Common myeloid progenitor, CD34-positive (primary cell): ENCODE measurements around the gene CHRNG.

Source experiments
- CTCF ChIA-PET: fragments of 350-600 bp; sonication (Branson Sonifier 250); formaldehyde crosslinking; loops from one replicate; lab custom pipeline; 2021; ENCODE audit warnings: antibody characterized with exemption; lab: Charles Lee
- POLR2A ChIA-PET: fragments of 350-600 bp; sonication (Branson Sonifier 250); formaldehyde crosslinking; loops from one replicate; lab custom pipeline; 2021; ENCODE audit warnings: antibody characterized with exemption; lab: Charles Lee
- DNase-seq, 3 donors: peaks; one replicate each; pipeline versions ENCODE4 v3.0.0 to v3.0.0-alpha.2; 2013
- H3K27ac ChIP-seq, 2 experiments: 1 replicate in 1 of 2; 2 replicates in 1 of 2; pipeline ENCODE4 v1.7.0; 2013; ENCODE audit warnings: inconsistent platforms in 2 of 2, low read length in 2 of 2, mild to moderate bottlenecking in 2 of 2, low read depth in 1 of 2, moderate library complexity in 1 of 2; ENCODE audit not compliant: severe bottlenecking in 2 of 2, insufficient read depth in 1 of 2, poor library complexity in 1 of 2
- H3K27me3 ChIP-seq, 5 experiments: replicated peaks in 2 of 5; 1 replicate in 3 of 5; 2 replicates in 2 of 5; pipeline versions ENCODE4 v1.6.1 to v1.7.0; 2013; ENCODE audit warnings: low read length in 4 of 5, mild to moderate bottlenecking in 2 of 5, moderate library complexity in 2 of 5, inconsistent platforms in 1 of 5; ENCODE audit not compliant: insufficient read depth in 5 of 5, control insufficient read depth in 4 of 5
- H3K36me3 ChIP-seq, 4 experiments: 1 replicate in 2 of 4; 2 replicates in 2 of 4; pipeline versions ENCODE4 v1.6.1 to v1.7.0; 2013; ENCODE audit warnings: low read length in 3 of 4, control low read depth in 1 of 4, mild to moderate bottlenecking in 1 of 4; ENCODE audit not compliant: control insufficient read depth in 4 of 4, insufficient read depth in 4 of 4
- H3K4me1 ChIP-seq, 4 experiments: 1 replicate in 3 of 4; 2 replicates in 1 of 4; pipeline versions ENCODE4 v1.6.1 to v1.7.1; 2013; ENCODE audit warnings: low read length in 3 of 4, mild to moderate bottlenecking in 3 of 4, control low read depth in 1 of 4, inconsistent platforms in 1 of 4, moderate library complexity in 1 of 4; ENCODE audit not compliant: control insufficient read depth in 4 of 4, insufficient read depth in 4 of 4; ENCODE audit errors: control extremely low read depth in 1 of 4
- H3K4me3 ChIP-seq, 7 experiments: 1 replicate in 4 of 7; 2 replicates in 3 of 7; pipeline versions ENCODE4 v1.5.1 to v1.7.0; 2013; ENCODE audit warnings: mild to moderate bottlenecking in 7 of 7, low read length in 6 of 7, moderate library complexity in 6 of 7, inconsistent platforms in 2 of 7, low read depth in 2 of 7, control low read depth in 1 of 7; ENCODE audit not compliant: insufficient read depth in 4 of 7, control insufficient read depth in 1 of 7; ENCODE audit errors: extremely low read depth in 1 of 7
- H3K9me3 ChIP-seq, 5 experiments: 1 replicate in 4 of 5; 2 replicates in 1 of 5; pipeline versions ENCODE4 v1.6.1 to v1.7.1; 2013; ENCODE audit warnings: low read length in 4 of 5, mild to moderate bottlenecking in 2 of 5, inconsistent platforms in 1 of 5, low read depth in 1 of 5, moderate library complexity in 1 of 5; ENCODE audit not compliant: control insufficient read depth in 4 of 5, insufficient read depth in 2 of 5; ENCODE audit errors: control extremely low read depth in 1 of 5
- WGBS: methylation state at CpG from one replicate; pipeline ENCODE4 v1.1.5; 2013; ENCODE audit not compliant: insufficient coverage; 5-methylcytosine and 5-hydroxymethylcytosine counted together

The CHRNG gene

DNA sequence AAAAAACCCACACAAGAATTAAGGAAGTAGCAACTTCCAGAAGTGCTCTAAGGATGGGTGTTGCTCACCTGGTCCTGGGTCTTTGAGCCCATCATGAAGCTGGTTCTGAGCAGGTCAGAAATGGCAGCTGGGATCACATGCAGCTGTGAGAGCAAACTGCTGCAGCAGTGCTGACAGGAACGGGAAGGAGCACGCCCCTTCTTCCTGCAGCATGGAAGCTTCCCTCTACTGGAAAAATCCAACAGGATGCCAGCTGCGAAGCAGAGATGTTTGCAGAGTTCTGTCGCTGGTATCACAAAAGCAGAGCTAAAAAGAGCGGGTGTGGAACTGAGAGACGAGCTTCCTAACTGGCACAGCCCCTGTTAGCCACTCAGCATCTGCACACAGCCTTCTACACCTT, 44.7 kb downstream of the CHRNG start:
- no peak overlapping the region for H3K27ac ChIP-seq
- ChIA-PET CTCF (no interaction called here), POLR2A (interaction anchor here (0.6 kb wide), 1 partner anchor 12 kb away, joined by 5 read pairs; no protein-coding TSS in a partner anchor)
- H3K9me3 ChIP-seq = peaks cover 0 to 6% (median 0%) of the 10 kb centered on the region in 5 experiments
- 95% methylated on average over 5 of the region's 6 CpGs for WGBS
- peaks cover 9 to 37% (median 16%) of the 10 kb centered on the region in 4 experiments for H3K36me3 ChIP-seq
- no peak overlapping the region for H3K4me3 ChIP-seq
- no peaks in the 10 kb centered on the region for H3K27me3 ChIP-seq
- peaks cover 0 to 8% (median 0%) of the 10 kb centered on the region in 4 experiments for H3K4me1 ChIP-seq
- no peak for DNase-seq

DNA sequence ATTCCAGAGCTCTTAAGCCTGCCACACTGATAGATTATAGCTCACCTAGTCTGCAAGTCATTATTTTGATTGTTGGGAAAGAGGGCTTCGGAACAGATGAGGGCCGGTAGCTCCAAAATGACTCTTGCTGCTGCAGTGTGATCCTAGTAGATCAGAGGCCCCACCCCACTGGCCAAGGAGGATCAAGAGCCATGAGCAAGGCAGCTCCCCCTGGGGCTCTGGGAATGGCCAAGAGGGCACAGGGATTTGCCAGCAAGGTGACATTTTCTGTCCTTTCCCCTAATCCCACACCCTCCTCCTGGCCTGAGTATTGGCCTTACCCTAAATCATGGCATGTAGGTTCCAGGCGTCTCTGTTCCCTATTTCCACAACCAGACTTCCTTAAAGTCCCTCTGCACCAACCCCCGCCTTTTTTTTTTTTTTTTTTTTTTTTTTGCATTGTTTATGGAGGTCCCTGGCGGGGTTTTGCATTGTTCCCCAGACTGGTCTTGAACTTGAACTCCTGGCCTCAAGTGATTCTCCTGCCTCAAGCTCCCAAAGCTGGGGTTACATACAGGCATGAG, 47.5 kb downstream of the CHRNG start:
- Histone ChIP-seq H3K4me3 (no peak overlapping the region), H3K9me3 (peaks cover 0 to 6% (median 0%) of the 10 kb centered on the region in 5 experiments), H3K27ac (no peak overlapping the region), H3K36me3 (peaks cover 4 to 22% (median 7%) of the 10 kb centered on the region in 4 experiments), H3K27me3 (no peaks in the 10 kb centered on the region), H3K4me1 (peaks cover 0 to 4% (median 0%) of the 10 kb centered on the region in 4 experiments)
- ChIA-PET POLR2A (no interaction called here), CTCF (no interaction called here)
- no peak for DNase-seq
- WGBS = 93% methylated on average over 3 of the region's 5 CpGs

DNA sequence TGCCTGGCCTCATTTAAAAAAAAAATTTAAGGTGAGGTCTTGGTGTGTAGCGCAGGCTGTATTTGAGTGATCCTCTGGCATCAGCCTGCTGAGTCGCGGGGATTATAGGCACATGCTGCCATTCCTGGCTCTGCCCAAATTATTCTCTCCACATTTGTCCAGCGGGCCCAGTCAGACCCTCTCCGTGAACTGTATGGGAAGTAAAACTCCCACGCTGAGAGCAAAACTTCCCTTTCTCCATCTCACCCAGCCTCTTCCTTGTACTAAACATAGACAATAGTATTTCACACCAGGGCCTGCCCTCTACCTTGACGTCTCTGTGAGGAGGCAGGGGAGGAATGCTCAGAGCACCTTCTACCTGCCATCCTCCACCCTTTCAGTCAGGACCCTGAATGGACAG, 48.0 kb downstream of the CHRNG start:
- Histone ChIP-seq H3K36me3 (peaks cover 2 to 18% (median 6%) of the 10 kb centered on the region in 4 experiments), H3K27ac (no peak overlapping the region), H3K4me3 (no peak overlapping the region), H3K4me1 (peaks cover 0 to 4% (median under 1%) of the 10 kb centered on the region in 4 experiments), H3K9me3 (peaks cover 0 to 6% (median 0%) of the 10 kb centered on the region in 5 experiments), H3K27me3 (no peaks in the 10 kb centered on the region)
- CTCF ChIA-PET = no interaction called here
- WGBS = 79% methylated on average over 6 of the region's 7 CpGs
- POLR2A ChIA-PET = no interaction called here
- no peak for DNase-seq

DNA sequence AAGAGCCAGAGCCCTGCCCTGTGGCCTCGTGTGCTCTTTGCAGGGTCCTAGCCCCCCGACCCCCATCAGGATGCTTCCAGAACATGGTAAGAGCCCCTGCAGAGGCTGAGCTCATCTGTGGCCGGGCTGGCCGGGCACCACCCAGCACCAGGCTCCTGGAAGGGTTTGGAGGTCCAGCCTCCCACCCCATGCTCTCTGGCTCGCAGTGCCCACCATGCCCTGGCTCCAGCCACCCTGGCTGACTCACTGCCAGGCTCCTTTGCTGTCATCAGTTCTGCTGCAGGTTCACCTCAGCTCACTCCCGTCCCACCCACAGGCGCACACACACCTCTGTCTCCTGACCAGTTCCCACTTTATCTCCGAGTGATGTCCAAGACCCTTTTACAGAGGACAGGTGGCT, 48.5 kb downstream of the CHRNG start:
- Histone ChIP-seq H3K27me3 (no peaks in the 10 kb centered on the region), H3K4me3 (no peak overlapping the region), H3K36me3 (peaks cover 2 to 13% (median 4%) of the 10 kb centered on the region in 4 experiments), H3K27ac (no peak overlapping the region), H3K9me3 (peaks cover 0 to 6% (median 0%) of the 10 kb centered on the region in 5 experiments), H3K4me1 (peaks cover 0 to 7% (median 2%) of the 10 kb centered on the region in 4 experiments)
- no peak for DNase-seq
- POLR2A ChIA-PET = no interaction called here
- CTCF ChIA-PET = no interaction called here
- WGBS = 91% methylated on average over 8 of the region's 8 CpGs

DNA sequence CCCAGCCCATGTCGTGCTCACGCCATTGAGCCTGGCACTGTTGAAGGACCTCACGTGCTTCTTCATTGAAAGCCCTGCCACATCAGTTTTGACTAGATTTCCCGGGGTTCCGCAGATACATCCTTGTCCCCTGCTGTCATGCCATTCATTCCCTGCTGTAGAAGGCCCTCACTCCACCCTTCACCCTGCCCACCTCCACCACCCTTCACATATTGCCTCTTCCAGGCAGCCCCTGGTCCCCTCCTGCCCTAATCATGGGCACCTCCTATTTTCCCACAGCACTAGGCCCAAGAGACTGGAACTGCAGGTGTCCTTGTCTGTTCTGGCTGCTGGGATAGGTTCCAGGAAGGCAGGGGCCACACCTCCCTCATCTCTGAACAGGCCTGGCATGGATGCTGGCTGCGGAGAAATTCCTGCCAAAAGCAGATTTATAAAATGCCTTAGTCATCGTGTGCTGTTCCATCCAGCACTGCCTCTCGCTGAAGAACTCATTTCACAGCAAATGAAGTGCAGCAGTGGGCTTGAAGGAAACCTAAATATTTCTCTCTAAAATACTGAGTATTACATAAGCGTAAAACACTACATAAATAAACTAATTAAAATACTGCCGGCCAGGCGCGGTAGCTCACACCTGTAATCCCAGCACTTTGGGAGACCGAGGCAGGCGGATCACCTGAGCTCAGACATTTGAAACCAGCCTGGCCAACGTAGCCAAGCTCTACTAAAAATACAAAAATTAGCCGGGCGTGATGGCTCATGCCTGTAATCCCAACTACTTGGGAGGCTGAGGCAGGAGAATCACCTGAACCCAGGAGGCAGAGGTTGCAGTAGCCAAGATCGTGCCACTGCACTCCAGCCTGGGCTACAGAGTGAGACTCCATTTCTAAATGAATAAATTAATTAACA, 49.4 kb downstream of the CHRNG start:
- ChIA-PET POLR2A (no interaction called here), CTCF (no interaction called here)
- peaks cover 0 to 5% (median 0%) of the 10 kb centered on the region in 4 experiments for H3K36me3 ChIP-seq
- DNase-seq = no peak
- 91% methylated on average over 14 of the region's 18 CpGs for WGBS
- no peaks in the 10 kb centered on the region for H3K27me3 ChIP-seq
- no peak overlapping the region for H3K27ac ChIP-seq
- H3K4me1 ChIP-seq = peaks cover 0 to 11% (median 6%) of the 10 kb centered on the region in 4 experiments
- H3K9me3 ChIP-seq = peaks cover 0 to 6% (median 0%) of the 10 kb centered on the region in 5 experiments
- no peak overlapping the region for H3K4me3 ChIP-seq

DNA sequence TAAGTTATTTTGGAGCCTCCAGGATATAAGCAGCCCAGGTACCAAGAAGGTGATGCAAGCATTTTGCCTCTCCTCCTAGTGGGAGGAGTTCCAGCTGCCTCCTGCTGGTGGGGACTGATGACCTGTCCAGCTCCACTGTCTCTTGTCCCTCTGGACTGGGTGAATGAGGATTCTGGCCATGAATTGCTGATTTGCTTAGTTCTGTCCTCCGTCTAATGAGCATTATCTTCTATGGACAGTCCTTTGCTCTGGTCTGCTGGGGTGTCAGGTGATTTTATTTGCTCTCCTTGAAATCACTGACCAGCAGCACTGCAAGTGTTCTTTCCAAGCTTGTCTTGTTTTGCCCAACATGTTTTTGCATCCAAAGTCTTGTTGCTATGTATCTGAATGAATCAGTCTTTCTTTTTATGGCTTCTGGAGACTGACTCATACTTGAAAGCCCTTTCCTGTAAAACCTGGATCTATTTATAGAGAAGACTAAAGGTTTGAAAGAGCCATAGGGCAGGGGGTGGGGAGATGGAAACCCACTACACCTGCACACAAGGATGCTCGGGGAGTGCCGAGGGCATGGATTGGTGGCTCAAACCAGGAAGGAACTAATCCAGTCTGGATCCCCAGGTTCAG, 53.4 kb downstream of the CHRNG start:
- H3K27me3 ChIP-seq = no peaks in the 10 kb centered on the region
- ChIA-PET CTCF (interaction anchor here (1.2 kb wide), 1 partner anchor 10 kb away, joined by 3 read pairs; no protein-coding TSS in a partner anchor), POLR2A (no interaction called here)
- WGBS = 100% methylated on average over 2 of the region's 3 CpGs
- peak in 2 of 3 donors; percentile 32 to 36 for DNase-seq
- no peak overlapping the region for H3K27ac ChIP-seq
- H3K9me3 ChIP-seq = no peaks in the 10 kb centered on the region
- no peaks in the 10 kb centered on the region for H3K36me3 ChIP-seq
- no peak overlapping the region for H3K4me3 ChIP-seq
- H3K4me1 ChIP-seq = peaks cover 0 to 10% (median 4%) of the 10 kb centered on the region in 4 experiments
